ENCODE results near the gene AKAP6. TPM values are rescaled to one million over a fixed set of nuclear protein-coding genes. Genes with fewer than 3 reads are reported as not detected.
"Not testable (repeated sequence)": the region's sequence is repeated elsewhere in the genome, so short reads cannot be mapped to it uniquely, and the experiment has no call there.

The AKAP6 gene
- total RNA-seq, 1 experiment from 2014 or later, result 0.96 TPM

DNA sequence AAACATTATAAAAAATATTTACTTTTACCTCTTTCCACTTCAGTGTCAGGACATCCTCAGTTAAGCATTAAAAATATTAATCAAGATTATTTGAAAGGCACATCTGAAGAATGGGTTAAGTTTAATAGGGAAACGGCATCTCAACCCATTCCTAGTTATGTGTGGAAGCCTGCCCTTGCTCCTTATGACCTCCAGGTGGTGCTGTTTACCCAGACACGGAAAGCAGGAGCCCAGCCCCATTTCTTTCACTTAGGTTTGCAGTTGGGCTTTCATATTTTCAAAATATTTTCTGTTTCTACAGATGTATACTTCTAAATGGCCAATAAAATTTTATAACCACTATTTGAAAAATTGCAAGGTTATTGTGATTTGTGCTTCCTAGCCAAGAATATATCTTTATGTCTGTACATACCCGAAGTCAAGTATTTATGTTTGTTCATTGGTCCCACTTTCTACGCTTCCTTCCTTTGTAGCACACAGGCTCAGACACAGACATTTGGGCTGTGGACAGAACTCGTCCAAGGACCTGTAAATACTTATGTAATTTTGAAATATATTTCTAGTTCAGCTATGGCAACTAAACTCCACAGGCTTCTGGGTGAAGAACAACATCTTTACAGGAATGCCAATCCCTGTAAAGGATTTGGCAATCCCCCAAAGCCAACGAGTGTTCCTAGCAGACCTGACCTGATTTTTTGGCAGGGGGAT, 247.1 kb downstream of the AKAP6 start:
- no peak for DNase-seq (ENCODE audit: low read depth)

DNA sequence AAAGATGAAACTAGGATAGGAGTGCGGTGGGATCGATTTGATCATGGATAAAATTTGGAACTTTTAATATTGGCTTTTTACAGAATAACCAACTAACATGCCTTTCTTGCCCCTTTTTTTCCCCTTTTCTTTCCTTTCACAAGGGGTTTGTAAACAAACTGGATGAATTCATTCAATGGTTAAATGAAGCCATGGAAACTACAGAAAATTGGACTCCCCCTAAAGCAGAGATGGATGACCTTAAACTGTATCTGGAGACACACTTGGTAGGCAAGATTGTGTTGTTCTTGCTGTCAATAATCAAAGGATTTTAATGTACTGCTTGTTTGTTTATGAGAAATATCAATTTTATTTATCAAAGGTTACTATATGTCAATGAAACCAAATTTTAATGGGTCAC, 247.9 kb downstream of the AKAP6 start:
- no peak for DNase-seq (ENCODE audit: low read depth)

DNA sequence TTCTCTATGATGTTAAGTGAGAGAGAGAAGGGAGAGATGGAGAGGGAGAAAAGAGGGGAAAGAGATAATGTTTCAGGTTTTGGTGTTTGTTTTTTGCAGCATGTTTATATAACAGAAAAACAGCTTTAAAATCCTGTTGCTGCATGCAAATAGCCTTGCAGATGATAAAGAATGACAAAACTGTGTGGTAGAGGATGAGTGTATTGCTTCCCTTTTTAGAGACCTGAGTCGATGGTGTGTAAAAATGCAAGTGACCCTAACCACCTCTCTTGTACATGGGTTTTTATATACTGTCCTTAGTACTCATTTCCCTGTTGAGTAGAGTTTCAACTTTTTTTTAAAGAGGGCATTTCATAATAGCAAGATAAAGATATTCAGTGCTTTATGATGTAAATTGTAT, 249.1 kb downstream of the AKAP6 start:
- DNase-seq (ENCODE audit: low read depth), result no peak

DNA sequence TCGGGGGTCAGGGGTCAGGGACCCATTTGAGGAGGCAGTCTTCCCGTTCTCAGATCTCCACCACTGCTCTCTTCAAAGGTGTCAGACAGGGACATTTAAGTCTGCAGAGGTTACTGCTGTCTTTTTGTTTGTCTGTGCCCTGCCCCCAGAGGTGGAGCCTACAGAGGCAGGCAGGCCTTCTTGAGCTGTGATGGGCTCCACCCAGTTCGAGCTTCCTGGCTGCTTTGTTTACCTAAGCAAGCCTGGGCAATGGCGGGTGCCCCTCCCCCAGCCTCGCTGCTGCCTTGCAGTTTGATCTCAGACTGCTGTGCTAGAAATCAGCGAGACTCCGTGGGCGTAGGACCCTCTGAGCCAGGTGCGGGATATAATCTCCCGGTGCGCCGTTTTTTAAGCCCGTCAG, 254.3 kb downstream of the AKAP6 start:
- not testable (repeated sequence) for DNase-seq (ENCODE audit: low read depth)

DNA sequence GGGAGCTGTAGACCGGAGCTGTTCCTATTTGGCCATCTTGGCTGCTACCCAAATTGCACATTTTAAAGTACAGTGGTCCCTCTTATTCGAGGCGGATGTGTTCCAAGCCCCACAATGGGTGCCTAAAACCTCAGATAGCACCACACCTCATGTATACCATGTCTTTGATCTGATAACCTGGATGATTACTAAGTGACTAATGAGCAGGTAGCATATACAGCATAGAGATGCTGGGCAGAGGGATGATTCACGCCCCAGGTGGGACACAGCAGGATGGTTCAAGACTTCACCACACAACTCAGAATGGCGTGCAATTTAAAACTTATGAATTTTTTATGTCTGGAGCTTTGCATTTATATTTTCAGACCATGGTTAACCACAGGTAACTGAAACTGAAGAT, 255.0 kb downstream of the AKAP6 start:
- no peak for DNase-seq (ENCODE audit: low read depth)

DNA sequence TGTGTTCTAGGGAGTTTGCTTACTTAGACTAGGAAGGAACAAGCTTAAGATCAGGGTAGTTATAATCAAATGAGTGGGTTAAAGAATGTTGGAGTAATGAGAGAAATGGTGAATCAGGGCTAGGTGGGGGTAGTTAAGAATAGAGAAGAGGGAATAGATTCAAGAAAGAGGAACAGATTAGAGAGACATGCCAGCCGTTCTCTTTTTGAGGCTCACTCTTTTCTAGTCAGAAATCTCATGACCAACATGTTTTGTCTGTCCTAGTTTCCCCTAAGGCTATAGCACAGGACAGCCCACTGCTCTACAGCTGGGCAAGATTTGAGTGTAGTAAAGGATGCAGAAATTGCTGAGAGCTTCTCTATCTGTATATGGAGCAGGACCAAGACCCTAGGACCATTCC, 258.4 kb downstream of the AKAP6 start:
- no peak for DNase-seq (ENCODE audit: low read depth)

DNA sequence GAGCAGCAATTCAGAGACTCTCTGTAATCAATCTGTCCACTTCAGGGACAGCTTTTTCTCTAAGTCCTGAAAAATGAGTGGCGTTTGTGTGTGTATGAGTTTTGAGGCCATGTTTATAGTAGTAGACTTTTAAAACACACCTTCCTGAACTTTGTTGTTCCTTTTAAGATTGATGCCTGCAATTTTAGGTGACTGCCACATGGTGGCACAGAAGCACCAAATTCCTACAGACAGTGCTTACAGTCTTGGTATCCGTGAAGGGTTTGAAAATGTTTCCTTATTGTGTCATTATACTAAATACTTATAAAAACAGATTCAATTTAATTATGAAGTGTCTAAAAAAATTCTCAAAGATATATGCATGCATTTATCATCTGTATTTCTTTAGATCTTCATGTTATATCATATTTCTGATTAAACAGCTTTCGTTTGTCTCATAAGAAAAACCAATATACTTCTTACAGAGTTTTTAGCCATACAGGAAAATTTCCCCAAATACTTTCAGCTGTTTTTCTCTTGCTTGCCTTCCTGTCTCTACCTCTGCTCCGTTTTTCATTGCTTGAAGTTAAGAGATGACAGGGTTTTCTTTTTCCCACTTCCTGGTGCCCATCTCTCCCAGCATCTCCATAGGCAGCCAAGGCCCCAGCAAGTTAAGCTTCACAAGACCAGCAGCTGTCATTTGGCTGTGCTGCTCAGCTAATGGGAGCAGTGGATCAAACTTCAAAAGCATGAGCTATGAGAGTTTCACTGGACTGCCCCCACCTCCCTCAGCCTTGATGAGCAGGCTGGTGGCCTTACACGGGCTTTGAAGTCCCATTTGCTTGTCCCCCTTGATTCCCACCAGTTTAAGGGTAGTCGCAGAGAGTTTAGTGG, 259.6 kb downstream of the AKAP6 start:
- DNase-seq (ENCODE audit: low read depth), result no peak

DNA sequence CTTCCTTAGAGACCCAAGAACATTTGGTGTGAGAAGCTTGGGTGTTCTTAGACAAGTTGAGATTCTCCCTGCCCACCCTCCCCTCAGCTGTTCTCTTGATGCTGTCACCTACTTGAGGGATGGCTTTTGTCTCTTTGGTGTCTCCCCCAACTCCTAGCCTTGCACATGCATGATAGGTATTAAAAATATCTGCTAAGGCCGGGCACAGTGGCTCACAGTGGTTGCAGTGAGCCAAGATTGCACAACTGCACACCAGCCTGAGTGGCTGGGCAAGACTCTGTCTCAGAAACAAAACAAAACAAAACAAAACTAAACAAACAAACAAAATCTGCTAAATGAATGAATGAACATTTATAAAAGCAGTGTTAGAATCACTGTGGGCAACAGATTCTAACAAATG, 261.1 kb downstream of the AKAP6 start:
- no peak for DNase-seq (ENCODE audit: low read depth)

DNA sequence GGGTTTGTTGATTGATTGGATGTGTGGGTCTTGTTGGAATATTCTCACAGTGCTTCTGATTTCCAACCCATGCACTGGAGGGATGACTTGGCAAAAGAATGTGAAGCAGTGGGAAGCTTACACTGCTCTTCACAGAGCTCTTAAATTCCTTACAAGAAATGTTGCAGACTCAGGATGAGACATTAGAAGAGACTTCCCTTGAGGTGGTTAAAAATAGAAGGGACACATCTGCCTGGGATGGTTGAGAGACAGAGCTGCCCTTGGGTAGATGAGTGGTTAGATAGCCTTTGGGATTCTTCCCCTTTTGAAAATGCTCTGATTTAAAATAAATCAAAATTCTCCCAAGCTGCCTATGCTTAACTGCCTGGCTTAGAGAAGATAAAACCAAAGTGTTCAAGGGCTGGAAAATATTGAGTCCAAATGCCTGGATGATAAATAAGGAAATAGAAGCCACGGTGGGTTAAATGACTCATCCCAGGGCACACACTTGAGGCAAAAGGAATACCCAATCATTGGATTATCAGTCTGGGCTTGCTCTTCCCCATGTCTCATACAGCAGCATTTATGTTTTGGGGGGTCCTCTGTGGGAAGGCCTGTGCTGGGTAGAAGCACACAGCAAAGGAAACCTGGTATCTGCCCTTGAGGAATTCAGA, 264.3 kb downstream of the AKAP6 start:
- peak; percentile 84 for DNase-seq (ENCODE audit: low read depth)

DNA sequence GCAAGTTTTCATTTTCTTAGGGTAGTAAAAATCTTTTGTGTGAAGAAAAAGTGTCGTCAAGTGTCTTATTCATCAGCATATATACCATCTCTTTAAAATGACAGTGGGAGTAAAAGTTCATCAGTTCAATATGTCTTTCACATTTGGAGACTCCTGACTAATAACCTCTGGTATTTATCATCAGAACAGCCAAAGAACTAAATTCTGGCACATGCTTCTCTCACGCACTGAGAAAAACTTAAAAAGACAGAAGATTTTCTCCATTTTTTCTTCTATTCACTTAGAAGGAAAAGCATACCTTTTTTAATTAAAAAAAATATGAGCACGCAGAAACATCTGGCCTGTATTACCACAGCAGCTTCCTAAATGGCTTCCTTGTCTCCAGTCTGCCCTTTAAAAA, 265.7 kb downstream of the AKAP6 start:
- no peak for DNase-seq (ENCODE audit: low read depth)

DNA sequence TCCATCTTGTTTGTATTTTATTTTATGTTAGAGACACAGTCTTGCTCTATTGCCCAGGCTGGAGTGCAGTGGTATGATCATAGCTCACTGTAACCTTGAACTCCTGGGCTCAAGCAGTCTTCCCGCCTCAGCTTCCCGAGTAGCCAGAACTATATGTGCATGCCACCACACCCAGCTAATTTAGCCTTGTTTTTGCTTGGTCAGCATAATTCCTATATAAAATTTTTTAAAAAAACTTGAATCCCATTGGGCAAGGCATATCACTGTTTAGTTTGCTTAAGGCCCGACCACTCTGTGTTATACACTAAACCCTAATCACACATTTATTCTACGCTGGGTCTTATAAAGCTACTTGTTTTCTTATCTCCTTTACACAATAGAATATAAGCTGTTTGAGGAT, 266.4 kb downstream of the AKAP6 start:
- no peak for DNase-seq (ENCODE audit: low read depth)

DNA sequence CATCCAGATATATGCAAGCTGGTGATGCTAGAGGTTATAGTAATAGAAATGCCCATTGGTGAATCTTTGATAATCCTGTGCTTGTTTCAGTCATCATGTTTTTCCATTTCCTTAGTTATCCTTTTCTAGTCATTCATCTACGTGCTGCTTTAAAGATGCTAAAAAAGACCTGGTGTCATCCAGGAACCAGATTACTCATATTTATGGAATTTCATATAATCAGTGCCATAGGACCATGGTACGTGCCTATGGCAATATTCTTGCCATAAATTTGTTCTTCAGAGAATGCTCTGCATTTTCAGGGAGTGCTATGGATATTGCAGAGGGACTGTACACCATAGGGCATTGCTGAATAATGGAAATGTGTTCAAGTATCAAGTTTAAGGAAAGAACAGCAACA, 267.3 kb downstream of the AKAP6 start:
- DNase-seq (ENCODE audit: low read depth), result no peak

DNA sequence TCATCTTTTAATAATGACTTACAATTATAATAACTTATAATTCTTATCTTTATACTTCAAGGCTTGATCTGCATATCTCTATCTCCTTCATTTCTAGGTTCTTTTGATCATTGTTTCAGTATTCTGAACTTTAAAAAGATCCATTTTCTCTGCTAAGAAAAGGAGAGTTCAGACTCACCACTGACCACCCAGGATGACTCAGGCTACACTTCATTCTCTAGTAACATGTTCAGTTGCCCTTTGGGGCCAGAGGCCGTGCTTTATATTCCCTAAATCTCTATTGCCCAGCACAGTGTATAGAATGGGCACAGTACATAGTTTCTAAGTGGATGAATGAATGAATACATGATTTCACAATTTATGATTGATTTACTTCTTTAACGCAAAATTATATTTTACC, 268.7 kb downstream of the AKAP6 start:
- no peak for DNase-seq (ENCODE audit: low read depth)

DNA sequence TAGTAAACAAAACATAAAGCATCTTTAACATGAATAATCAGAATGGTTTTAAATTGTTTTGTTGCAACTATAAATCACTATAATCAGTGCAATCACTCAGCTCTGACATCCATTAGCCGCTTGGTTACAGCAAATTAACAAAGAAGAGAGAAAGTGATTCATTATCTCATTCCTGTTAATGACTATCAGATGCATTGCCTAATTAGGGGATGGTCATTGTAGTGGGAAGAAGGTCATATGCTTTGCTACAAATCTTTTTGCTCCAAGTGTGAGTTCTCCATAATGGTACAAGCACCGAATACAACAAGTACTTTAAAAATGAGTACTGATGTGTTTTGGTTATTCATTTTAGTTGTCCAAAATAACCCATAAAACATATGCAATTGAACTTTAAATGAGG, 272.0 kb downstream of the AKAP6 start:
- no peak for DNase-seq (ENCODE audit: low read depth)

DNA sequence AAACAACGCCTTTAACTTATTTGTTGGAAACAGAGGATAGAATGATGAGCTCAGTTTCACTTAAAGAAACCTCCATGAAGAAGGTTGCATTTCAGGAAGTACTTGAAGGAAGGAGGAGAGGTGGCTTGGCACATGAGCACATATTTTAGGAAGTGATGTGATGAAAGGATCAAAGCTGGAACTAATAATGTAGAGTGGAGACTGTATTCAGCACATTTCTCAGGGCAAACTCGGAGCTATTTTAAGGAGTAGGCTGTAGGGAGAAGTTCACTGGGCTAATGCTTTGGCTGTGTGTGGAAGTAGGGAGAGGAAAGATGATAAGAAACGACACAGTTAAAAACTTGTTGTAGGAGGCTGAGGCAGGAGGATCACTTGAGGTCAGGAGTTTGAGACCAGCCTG, 272.8 kb downstream of the AKAP6 start:
- DNase-seq (ENCODE audit: low read depth), result no peak

DNA sequence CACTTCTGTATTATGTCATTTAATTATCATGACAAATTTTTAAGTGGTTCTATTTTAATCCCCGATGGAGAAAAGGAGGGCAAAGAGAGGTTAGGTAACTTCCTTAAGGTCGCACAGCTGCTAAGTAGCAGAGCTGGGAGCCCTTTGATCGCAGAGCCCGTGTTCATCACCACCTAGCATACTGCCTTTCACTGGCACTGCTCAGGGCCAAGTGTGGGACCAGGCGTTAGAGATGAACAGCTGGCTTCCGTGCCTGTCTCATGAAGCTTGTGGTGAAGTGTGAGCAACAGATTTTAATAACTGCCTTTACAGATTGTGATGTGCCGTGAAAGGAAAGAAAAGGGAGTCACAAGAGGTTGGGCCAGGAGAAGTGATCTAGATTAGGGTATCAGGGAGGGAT, 273.6 kb downstream of the AKAP6 start:
- DNase-seq (ENCODE audit: low read depth), result no peak

DNA sequence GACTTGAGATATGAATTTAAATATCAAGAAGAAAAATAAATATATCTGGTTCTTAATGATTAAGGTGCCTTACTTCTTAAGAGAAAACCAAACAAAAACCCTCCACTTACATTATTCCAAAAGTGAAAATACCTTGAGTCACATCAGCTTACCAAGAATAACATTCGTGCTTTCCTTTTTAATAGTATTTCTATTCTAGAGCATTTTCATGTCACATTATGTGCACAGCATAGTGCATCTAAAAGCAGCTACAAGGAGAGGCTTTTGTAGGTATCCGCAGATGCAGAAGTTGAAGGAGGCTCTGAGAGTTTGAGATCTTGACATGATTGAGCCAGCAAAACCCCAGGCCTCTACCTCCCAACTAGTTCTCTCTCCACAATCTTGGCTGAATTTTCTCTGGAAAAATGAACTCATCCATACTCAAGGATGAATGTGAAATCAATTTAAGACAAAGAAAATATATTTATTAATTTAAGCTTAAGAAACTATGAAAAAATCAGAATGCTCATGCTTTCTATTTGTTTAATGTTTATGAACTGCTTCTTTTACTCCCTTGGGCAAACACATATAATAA, 275.0 kb downstream of the AKAP6 start:
- DNase-seq (ENCODE audit: low read depth), result no peak

DNA sequence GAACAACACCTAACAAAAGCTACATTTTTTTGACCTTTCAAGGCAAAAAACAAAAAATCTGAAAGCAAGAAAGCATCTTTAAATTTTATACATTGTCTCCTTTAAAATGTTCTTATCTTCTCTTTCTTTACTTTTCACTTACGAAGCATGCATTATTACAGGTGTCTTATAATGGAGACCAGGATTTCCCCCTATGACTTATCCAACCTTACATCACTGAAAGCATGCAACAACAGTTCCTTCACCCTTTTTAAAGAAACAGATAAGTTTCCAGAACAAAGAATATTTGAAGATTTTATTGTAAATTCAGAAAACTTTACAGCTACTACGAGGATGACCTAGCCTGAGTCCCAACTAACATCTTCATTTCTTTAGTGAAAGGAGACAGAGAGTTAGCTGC, 277.2 kb downstream of the AKAP6 start:
- peak; percentile 59 for DNase-seq (ENCODE audit: low read depth)

DNA sequence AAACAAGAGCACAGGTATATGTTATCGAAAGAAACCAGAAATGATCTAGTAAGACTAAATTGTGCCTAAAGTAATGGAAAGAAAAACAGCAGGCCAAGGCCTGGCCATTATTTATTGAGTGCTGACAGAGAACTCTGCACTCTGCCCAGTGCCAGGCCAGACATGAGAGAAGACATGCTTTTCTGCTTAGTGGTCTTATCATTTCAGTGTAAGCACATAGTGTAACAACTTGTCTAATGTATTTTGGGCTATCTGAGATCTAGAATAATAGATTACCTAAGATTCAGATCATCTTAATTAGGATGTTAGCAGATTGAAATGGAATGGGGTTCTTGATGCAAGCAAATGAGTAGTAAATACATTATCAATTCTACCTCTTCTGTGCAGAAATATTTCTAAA, 278.3 kb downstream of the AKAP6 start:
- DNase-seq (ENCODE audit: low read depth), result no peak

DNA sequence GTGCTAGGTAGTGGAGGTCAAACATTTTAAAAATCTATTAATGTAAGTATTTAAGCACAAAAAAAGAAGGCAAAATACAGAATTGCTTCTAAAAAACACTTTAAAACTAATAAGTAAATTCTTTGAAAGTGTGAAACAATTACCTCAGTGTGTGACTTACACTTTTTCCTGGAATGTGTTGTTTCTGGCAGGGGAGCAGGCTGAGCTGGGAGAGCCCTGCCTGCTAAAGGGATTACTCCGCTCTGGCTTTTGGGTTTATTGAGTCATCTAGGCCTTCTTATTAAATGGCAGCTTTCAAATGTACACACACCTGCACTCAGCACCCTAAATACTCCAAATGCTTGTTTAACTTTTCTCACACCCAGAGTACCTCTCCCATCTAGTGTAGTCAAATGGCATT, 279.8 kb downstream of the AKAP6 start:
- peak; percentile 64 for DNase-seq (ENCODE audit: low read depth)

DNA sequence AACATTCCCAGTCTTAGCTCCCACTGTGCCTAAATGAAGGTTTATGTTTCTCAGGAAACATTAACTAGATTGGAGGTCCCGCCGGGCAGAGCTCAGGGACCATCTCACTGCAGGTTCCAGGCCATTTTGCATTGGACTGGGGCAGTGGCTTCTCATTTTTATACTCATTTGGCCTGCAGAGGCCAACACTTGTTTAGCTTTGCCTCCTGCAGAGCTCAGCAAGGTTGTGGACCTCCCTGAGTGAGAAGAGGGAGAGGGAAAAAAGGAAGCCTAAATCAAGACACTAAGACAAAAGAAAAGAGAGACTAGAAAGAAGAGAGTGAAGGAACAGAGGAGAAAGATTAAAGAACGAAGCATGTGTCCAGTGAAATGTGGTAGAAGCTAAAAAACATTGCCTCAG, 280.3 kb downstream of the AKAP6 start:
- no peak for DNase-seq (ENCODE audit: low read depth)

DNA sequence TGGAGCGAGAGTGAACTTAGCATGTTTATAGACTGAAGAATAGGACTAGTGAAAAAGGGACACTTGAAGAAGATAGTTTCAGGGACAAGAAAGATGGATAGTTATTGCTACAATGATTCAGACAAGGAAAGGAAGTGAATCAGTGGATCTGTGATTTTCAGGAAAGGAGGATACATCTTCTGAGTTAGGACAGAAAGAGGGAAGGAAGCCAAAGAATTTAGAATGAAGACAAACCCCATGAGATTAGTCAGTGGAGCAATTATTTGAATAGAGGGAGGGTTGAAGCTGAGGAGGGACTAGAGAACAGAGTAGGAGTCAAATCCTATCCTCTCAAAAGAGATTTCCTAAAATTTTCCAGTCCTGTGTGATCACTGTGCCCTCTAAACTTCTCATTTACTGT, 282.7 kb downstream of the AKAP6 start:
- DNase-seq (ENCODE audit: low read depth), result peak; percentile 89
